ENCODE results near the gene MARF1.
"Not testable (repeated sequence)": the region's sequence is repeated elsewhere in the genome, so short reads cannot be mapped to it uniquely, and the experiment has no call there.

Gene MARF1

DNA sequence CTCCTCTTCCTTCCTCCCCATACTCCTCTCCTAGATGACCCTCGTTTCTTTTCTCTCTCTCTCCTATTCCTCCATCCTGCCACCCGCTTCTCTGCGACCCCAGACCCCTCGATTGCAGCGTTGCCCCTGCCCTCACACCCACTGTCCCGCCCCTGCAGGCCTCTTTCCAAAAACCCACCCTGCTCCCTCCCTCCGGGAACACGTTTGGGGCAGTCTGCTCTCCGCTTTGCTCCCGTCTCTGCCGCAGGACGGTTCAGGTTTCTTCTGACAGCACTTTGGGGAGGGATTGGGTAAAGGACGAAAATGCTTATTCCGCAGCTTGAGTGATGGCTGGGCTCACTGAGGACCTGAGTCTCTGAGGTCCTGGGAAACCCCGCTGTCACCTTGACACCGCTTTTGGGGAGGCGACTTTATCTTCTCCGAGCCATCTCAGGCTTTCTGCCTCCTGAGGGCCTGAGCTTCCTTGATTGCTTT, 7.8 kb upstream of the MARF1 start:
- Histone ChIP-seq H3K9ac (ENCODE audit: low read depth, low read length) (peak overlapping the region; percentile 98), H3K27me3 (ENCODE audit: insufficient read depth, low read length, poor library complexity) (no peaks in the 10 kb centered on the region), H3K36me3 (ENCODE audit: insufficient read depth, low read length) (peaks cover 26% of the 10 kb centered on the region), H3K4me1 (ENCODE audit: insufficient read depth, low read length) (peaks cover 34% of the 10 kb centered on the region), H4K20me1 (ENCODE audit: insufficient read depth, low read length) (peaks cover 25% of the 10 kb centered on the region), H3K9me3 (ENCODE audit: insufficient read depth, low read length, severe bottlenecking) (no peaks in the 10 kb centered on the region), H3K27ac (ENCODE audit: low read length) (peak overlapping the region; percentile 82), H2AFZ (ENCODE audit: low read depth, low read length) (peak overlapping the region; percentile 95), H3K4me2 (ENCODE audit: insufficient read depth, low read length) (peak overlapping the region; percentile 77), H3K79me2 (ENCODE audit: insufficient read depth, low read length) (peaks cover 53% of the 10 kb centered on the region), H3K4me3 (ENCODE audit: low read depth in 1 of 2, low read length in 2 of 2) (peak overlapping the region; percentile 75 to 89)
- DNase-seq (peak; percentile 20), ATAC-seq (ENCODE audit: insufficient read depth, low read depth) (peak; percentile 21)
- TF ChIP-seq EZH2 (IDR thresholded peaks at IDR 0.05; ENCODE audit: borderline replicate concordance, low read depth, low read length, severe bottlenecking) (no peak), CTCF (IDR thresholded peaks at IDR 0.05; ENCODE audit: borderline replicate concordance, extremely low read depth, low read length, poor library complexity, severe bottlenecking) (no peak)

GRCh38 chr16:15650019-15650697, 7.2 kb upstream of the MARF1 start, which contains the start of gene NDE1:
TSS of gene NDE1 (plus strand) at chr16:15650245. CDS start at chr16:15664779, 14,534 bp downstream.
- peak within 1 kb of the TSS; percentile 82 for H3K27ac ChIP-seq (ENCODE audit: low read length)
- peak; percentile 88 for DNase-seq
- peaks cover 51% of the 10 kb centered on the region for H3K79me2 ChIP-seq (ENCODE audit: insufficient read depth, low read length)
- peak within 1 kb of the TSS; percentile 95 for H2AFZ ChIP-seq (ENCODE audit: low read depth, low read length)
- TF ChIP-seq EZH2 (IDR thresholded peaks at IDR 0.05; ENCODE audit: borderline replicate concordance, low read depth, low read length, severe bottlenecking), result no peak
- TF ChIP-seq CTCF (IDR thresholded peaks at IDR 0.05; ENCODE audit: borderline replicate concordance, extremely low read depth, low read length, poor library complexity, severe bottlenecking), result no peak
- peaks cover 26% of the 10 kb centered on the region for H3K36me3 ChIP-seq (ENCODE audit: insufficient read depth, low read length)
- H3K4me3 ChIP-seq (ENCODE audit: low read depth in 1 of 2, low read length in 2 of 2), result peak within 1 kb of the TSS; percentile 75 to 89
- H4K20me1 ChIP-seq (ENCODE audit: insufficient read depth, low read length), result peaks cover 25% of the 10 kb centered on the region
- ATAC-seq (ENCODE audit: insufficient read depth, low read depth), result peak; percentile 98
- H3K4me1 ChIP-seq (ENCODE audit: insufficient read depth, low read length), result peaks cover 34% of the 10 kb centered on the region
- no peaks in the 10 kb centered on the region for H3K9me3 ChIP-seq (ENCODE audit: insufficient read depth, low read length, severe bottlenecking)
- no peaks in the 10 kb centered on the region for H3K27me3 ChIP-seq (ENCODE audit: insufficient read depth, low read length, poor library complexity)
- peak within 1 kb of the TSS; percentile 77 for H3K4me2 ChIP-seq (ENCODE audit: insufficient read depth, low read length)
- peak within 1 kb of the TSS; percentile 98 for H3K9ac ChIP-seq (ENCODE audit: low read depth, low read length)

DNA sequence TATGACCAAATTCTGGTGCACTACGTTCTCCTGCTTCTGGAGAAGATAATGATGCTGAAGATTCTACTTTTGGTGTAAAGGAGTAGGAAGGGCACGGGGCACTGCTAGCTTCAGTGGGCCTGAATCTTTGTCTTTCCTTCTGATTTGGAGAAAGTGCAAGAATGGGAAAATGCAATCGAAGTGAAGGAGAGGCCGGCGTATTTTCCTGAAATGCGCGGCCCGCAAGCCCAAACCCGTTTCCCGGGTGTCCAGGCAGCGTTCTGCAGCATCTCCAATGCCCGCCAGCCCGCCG, 6.7 kb upstream of the MARF1 start:
- H3K27me3 ChIP-seq (ENCODE audit: insufficient read depth, low read length, poor library complexity), result no peaks in the 10 kb centered on the region
- H3K27ac ChIP-seq (ENCODE audit: low read length), result peak overlapping the region; percentile 82
- H3K36me3 ChIP-seq (ENCODE audit: insufficient read depth, low read length), result peaks cover 21% of the 10 kb centered on the region
- TF ChIP-seq CTCF (IDR thresholded peaks at IDR 0.05; ENCODE audit: borderline replicate concordance, extremely low read depth, low read length, poor library complexity, severe bottlenecking) (no peak), EZH2 (IDR thresholded peaks at IDR 0.05; ENCODE audit: borderline replicate concordance, low read depth, low read length, severe bottlenecking) (no peak)
- H3K9me3 ChIP-seq (ENCODE audit: insufficient read depth, low read length, severe bottlenecking), result no peaks in the 10 kb centered on the region
- H3K9ac ChIP-seq (ENCODE audit: low read depth, low read length), result peak overlapping the region; percentile 98
- peaks cover 34% of the 10 kb centered on the region for H3K4me1 ChIP-seq (ENCODE audit: insufficient read depth, low read length)
- H3K4me2 ChIP-seq (ENCODE audit: insufficient read depth, low read length), result peak overlapping the region; percentile 77
- H3K4me3 ChIP-seq (ENCODE audit: low read depth in 1 of 2, low read length in 2 of 2), result peak overlapping the region; percentile 28 to 89; a peak in 3 of 4 replicates
- ATAC-seq (ENCODE audit: insufficient read depth, low read depth) (0 out of 3 replicates have a peak, but pooled peaks have one; percentile 1), DNase-seq (no peak)
- H4K20me1 ChIP-seq (ENCODE audit: insufficient read depth, low read length), result peaks cover 20% of the 10 kb centered on the region
- peaks cover 46% of the 10 kb centered on the region for H3K79me2 ChIP-seq (ENCODE audit: insufficient read depth, low read length)
- peak overlapping the region; percentile 95 for H2AFZ ChIP-seq (ENCODE audit: low read depth, low read length)

GRCh38 chr16:15649311-15649710, 6.4 kb upstream of the MARF1 start:
- peaks cover 19% of the 10 kb centered on the region for H4K20me1 ChIP-seq (ENCODE audit: insufficient read depth, low read length)
- not testable (repeated sequence) for H3K27me3 ChIP-seq (ENCODE audit: insufficient read depth, low read length, poor library complexity); DNase-seq; ATAC-seq (ENCODE audit: insufficient read depth, low read depth); H3K9me3 ChIP-seq (ENCODE audit: insufficient read depth, low read length, severe bottlenecking)
- peak overlapping the region; percentile 77 for H3K4me2 ChIP-seq (ENCODE audit: insufficient read depth, low read length)
- H3K4me3 ChIP-seq (ENCODE audit: low read depth in 1 of 2, low read length in 2 of 2), result peak overlapping the region; percentile 28 to 89; a peak in 3 of 4 replicates
- peaks cover 36% of the 10 kb centered on the region for H3K4me1 ChIP-seq (ENCODE audit: insufficient read depth, low read length)
- H3K27ac ChIP-seq (ENCODE audit: low read length), result peak overlapping the region; percentile 82
- peak overlapping the region; percentile 95 for H2AFZ ChIP-seq (ENCODE audit: low read depth, low read length)
- H3K36me3 ChIP-seq (ENCODE audit: insufficient read depth, low read length), result peaks cover 19% of the 10 kb centered on the region
- peaks cover 42% of the 10 kb centered on the region for H3K79me2 ChIP-seq (ENCODE audit: insufficient read depth, low read length)
- peak overlapping the region; percentile 98 for H3K9ac ChIP-seq (ENCODE audit: low read depth, low read length)
